Measurements from ENCODE around the gene SLC16A3. TPM values are rescaled to one million over a fixed set of nuclear protein-coding genes. Genes with fewer than 3 reads are reported as not detected.

The SLC16A3 gene
- polyA plus RNA-seq, 1 donor (not counting 4 experiments of a cell fraction or from before 2014, with no cell fraction given), result 35.7 TPM

DNA sequence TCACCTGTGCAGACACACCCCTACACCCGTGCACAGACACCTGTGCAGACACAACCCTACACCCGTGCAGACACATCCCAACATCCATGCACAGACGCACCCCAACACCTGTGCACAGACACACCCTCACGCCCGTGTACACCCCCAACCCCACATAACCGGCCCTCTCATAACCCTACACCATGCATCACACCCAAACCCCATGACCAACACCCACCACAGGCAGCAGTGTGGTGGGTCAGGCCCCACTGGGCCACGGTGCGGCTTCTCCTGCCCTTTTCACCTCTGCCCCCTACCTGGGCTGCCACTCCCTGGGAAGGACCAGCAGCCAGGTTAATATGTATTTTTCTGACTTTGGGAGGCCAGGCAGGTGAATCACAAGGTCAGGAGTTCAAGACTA, 4.2 kb upstream of the SLC16A3 start:
- H3K9ac ChIP-seq (ENCODE audit: control insufficient read depth, extremely low read depth, insufficient read depth, low read length), result no peak overlapping the region

DNA sequence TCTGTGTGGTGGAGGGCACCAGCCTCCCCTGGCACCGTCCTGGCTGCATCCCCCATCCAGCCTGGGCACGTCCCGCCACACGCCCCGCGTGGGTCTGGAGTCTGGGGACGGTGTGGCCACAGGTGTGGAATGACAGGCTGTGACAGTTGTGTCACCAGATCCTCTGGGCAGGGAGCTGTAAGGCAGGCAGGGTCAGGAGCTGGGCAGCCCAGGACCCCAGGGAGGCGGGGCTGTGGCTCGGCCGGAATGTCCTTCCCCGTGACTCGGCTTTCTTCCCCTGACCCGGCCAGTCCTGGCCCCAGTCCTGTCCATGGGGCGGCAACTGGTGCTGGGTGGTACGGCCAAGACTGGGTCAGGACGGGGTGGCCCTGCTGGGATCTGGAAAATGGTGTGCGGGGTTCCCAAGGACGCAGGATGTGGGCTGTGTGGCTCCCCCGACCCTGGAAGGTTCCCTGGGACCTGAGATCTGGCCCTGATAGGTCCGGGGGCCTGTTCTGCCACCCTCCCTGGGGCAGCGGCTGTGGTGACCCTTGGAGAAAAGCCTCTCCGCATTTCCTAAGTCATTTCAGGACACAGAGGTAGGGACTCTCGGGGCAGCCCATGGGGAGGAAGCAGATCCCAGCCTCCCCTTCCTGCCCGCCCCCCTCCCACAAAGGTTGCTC, 3.3 kb upstream of the SLC16A3 start:
- Histone ChIP-seq H3K9me3 (ENCODE audit: control insufficient read depth, low read depth, low read length) (no peaks in the 10 kb centered on the region), H3K79me2 (ENCODE audit: control insufficient read depth, insufficient read depth, low read length) (no peaks in the 10 kb centered on the region), H3K27me3 (ENCODE audit: control insufficient read depth, extremely low read depth, insufficient read depth, low read length) (no peaks in the 10 kb centered on the region), H3K36me3 (ENCODE audit: control insufficient read depth in 2 of 2, extremely low read depth in 1 of 2, insufficient read depth in 2 of 2, low read length in 2 of 2) (no peaks in the 10 kb centered on the region), H3K27ac (ENCODE audit: control insufficient read depth, insufficient read depth, low read length) (no peak overlapping the region), H3K9ac (ENCODE audit: control insufficient read depth, extremely low read depth, insufficient read depth, low read length) (no peak overlapping the region), H3K4me3 (ENCODE audit: control insufficient read depth in 2 of 3, extremely low read depth in 1 of 3, insufficient read depth in 2 of 3, low read depth in 1 of 3, low read length in 3 of 3) (no peak overlapping the region), H3K4me1 (ENCODE audit: control insufficient read depth, extremely low read depth, insufficient read depth, low read length) (peaks cover 11% of the 10 kb centered on the region), H2AFZ (ENCODE audit: control insufficient read depth, low read length) (no peak overlapping the region), H4K20me1 (ENCODE audit: control insufficient read depth, extremely low read depth, insufficient read depth, low read length) (no peaks in the 10 kb centered on the region), H3K9me1 (ENCODE audit: control insufficient read depth, extremely low read depth, insufficient read depth, low read length) (no peaks in the 10 kb centered on the region), H3K4me2 (ENCODE audit: control insufficient read depth, extremely low read depth, insufficient read depth, low read depth, low read length) (no peak overlapping the region)
- DNase-seq (ENCODE audit: low read depth, low spot score), result no peak
- TF ChIP-seq EZH2 (IDR thresholded peaks at IDR 0.05; ENCODE audit: low read length) (no peak), CTCF (optimal IDR thresholded peaks at IDR 0.05 in 1 of 3, IDR thresholded peaks at IDR 0.05 in 1 of 3, conservative IDR thresholded peaks at IDR 0.05 in 1 of 3; ENCODE audit: extremely low read depth in 1 of 3, insufficient read depth in 2 of 3, low read length in 3 of 3) (no peak)
- dilution Hi-C loops (cut with MboI; ENCODE audit: extremely low pct_ligation_motif_present, low sequenced_read_pairs), result no loop called here
- FAIRE-seq, result no peak

More for the DNA sequence above, 4.2 kb upstream of the SLC16A3 start:
- TF ChIP-seq CTCF (optimal IDR thresholded peaks at IDR 0.05 in 1 of 3, IDR thresholded peaks at IDR 0.05 in 1 of 3, conservative IDR thresholded peaks at IDR 0.05 in 1 of 3; ENCODE audit: extremely low read depth in 1 of 3, insufficient read depth in 2 of 3, low read length in 3 of 3) (no peak), EZH2 (IDR thresholded peaks at IDR 0.05; ENCODE audit: low read length) (no peak)
- DNase-seq (ENCODE audit: low read depth, low spot score), result no peak
- Histone ChIP-seq H3K4me1 (ENCODE audit: control insufficient read depth, extremely low read depth, insufficient read depth, low read length) (peaks cover 5% of the 10 kb centered on the region), H4K20me1 (ENCODE audit: control insufficient read depth, extremely low read depth, insufficient read depth, low read length) (no peaks in the 10 kb centered on the region), H2AFZ (ENCODE audit: control insufficient read depth, low read length) (no peak overlapping the region), H3K27ac (ENCODE audit: control insufficient read depth, insufficient read depth, low read length) (no peak overlapping the region), H3K36me3 (ENCODE audit: control insufficient read depth in 2 of 2, extremely low read depth in 1 of 2, insufficient read depth in 2 of 2, low read length in 2 of 2) (no peaks in the 10 kb centered on the region), H3K79me2 (ENCODE audit: control insufficient read depth, insufficient read depth, low read length) (no peaks in the 10 kb centered on the region), H3K9me1 (ENCODE audit: control insufficient read depth, extremely low read depth, insufficient read depth, low read length) (no peaks in the 10 kb centered on the region), H3K9me3 (ENCODE audit: control insufficient read depth, low read depth, low read length) (no peaks in the 10 kb centered on the region), H3K4me3 (ENCODE audit: control insufficient read depth in 2 of 3, extremely low read depth in 1 of 3, insufficient read depth in 2 of 3, low read depth in 1 of 3, low read length in 3 of 3) (no peak overlapping the region), H3K27me3 (ENCODE audit: control insufficient read depth, extremely low read depth, insufficient read depth, low read length) (no peaks in the 10 kb centered on the region), H3K4me2 (ENCODE audit: control insufficient read depth, extremely low read depth, insufficient read depth, low read depth, low read length) (no peak overlapping the region)
- dilution Hi-C loops (cut with MboI; ENCODE audit: extremely low pct_ligation_motif_present, low sequenced_read_pairs), result no loop called here
- FAIRE-seq, result no peak

Measured in keratinocyte (primary cell).